Transverse colon (tissue), 4 donors: ENCODE data around the gene PRADC1. TPM values are rescaled to one million over a fixed set of nuclear protein-coding genes. Genes with fewer than 3 reads are reported as not detected.

ENCODE experiments used
- DNase-seq: peaks from one replicate; pipeline ENCODE4 v3.0.0-alpha.2; 2019
- H3K27ac ChIP-seq, 4 donors: fragments of 200-600 bp; sonication (generic); 2 replicates each; pipeline ENCODE4 v1.5.1; 2016 to 2018; ENCODE audit warnings: inconsistent platforms in 4 of 4
- H3K27me3 ChIP-seq: fragments of 200-600 bp; sonication (generic); 2 replicates; pipeline ENCODE4 v1.5.1; 2017; ENCODE audit warnings: inconsistent platforms
- H3K36me3 ChIP-seq, 4 donors: fragments of 200-600 bp; sonication (generic); 2 replicates each; pipeline ENCODE4 v1.5.1; 2017 to 2019; ENCODE audit warnings: inconsistent platforms in 4 of 4
- H3K4me1 ChIP-seq, 4 donors: fragments of 200-600 bp; sonication (generic); 2 replicates each; pipeline ENCODE4 v1.5.1; 2017 to 2020; ENCODE audit warnings: inconsistent platforms in 4 of 4
- H3K4me3 ChIP-seq, 4 donors: fragments of 200-600 bp; sonication (generic); 1 replicate in 1 of 4; 2 replicates in 3 of 4; pipeline versions ENCODE4 v1.5.1 to v1.6.1; 2017 to 2019; ENCODE audit warnings: inconsistent platforms in 4 of 4
- H3K9me3 ChIP-seq, 2 donors: fragments of 200-600 bp; sonication (generic); 2 replicates each; pipeline ENCODE4 v1.5.1; 2017 to 2019; ENCODE audit warnings: inconsistent platforms in 2 of 2
- EP300 ChIP-seq: sonication (generic); formaldehyde crosslinking; IDR thresholded peaks from one replicate; pipeline ENCODE4 v1.6.1; 2017; ENCODE audit warnings: antibody characterized with exemption, low read depth
- POLR2A ChIP-seq: fragments of 450-650 bp; IDR thresholded peaks from one replicate; pipeline ENCODE4 v1.6.1; 2016; ENCODE audit warnings: antibody characterized with exemption, mild to moderate bottlenecking, moderate library complexity
- POLR2AphosphoS5 ChIP-seq, 3 donors: sonication (generic); formaldehyde crosslinking; IDR thresholded peaks; one replicate each; pipeline ENCODE4 v1.6.1; 2016; ENCODE audit warnings: antibody characterized with exemption in 3 of 3
- WGBS, 2 donors: methylation state at CpG; one replicate each; pipeline ENCODE4 v1.1.5; 2018; ENCODE audit warnings: low coverage in 1 of 2; 5-methylcytosine and 5-hydroxymethylcytosine counted together
- in situ Hi-C, 4 donors: fragments of 200-750 bp; cut with MboI; loops; one replicate each; pipeline versions ENCODE4 v1.15.0 to v1.15.1; 2017; ENCODE audit warnings: low sequenced_read_pairs in 3 of 4, low pct_ligation_motif_present in 1 of 4, low pct_unique_long_range_greater_than_20kb in 1 of 4
- intact Hi-C: fragments of 100-400 bp; cut with DNase I; formaldehyde crosslinking; loops from one replicate; pipeline ENCODE4 v1.15.1; 2023; ENCODE audit warnings: low total_unique reads
- total RNA-seq, 4 donors: library from RNA; depleted of rRNA; stranded (reverse); fragments of >200 nt; gene quantifications; one replicate each; pipeline ENCODE4 v1.1.0, GENCODE V29; 2016
- TF ChIP-seq, protein P1 (sequence below), 5 experiments: fragments of 200-600 bp in 3 of 5; fragments of 450-650 bp in 2 of 5; sonication (generic) in 3 of 5; IDR thresholded peaks; 1 replicate in 2 of 5; 2 replicates in 3 of 5; pipeline ENCODE4 v1.5.1; 2016 to 2017; ENCODE audit warnings: antibody characterized with exemption in 5 of 5, inconsistent platforms in 3 of 5, mild to moderate bottlenecking in 2 of 5, moderate library complexity in 1 of 5

PRADC1 gene
- total RNA-seq, 4 donors from 2014 or later: 44.3 to 77.1 (median 61.8) TPM

- H3K27ac ChIP-seq: no peak overlapping the region
- no peak for DNase-seq
- TF ChIP-seq EP300 (no peak), POLR2A (no peak), POLR2AphosphoS5 (IDR thresholded peaks at IDR 0.05) (no peak)
- TF ChIP-seq, protein P1, sequence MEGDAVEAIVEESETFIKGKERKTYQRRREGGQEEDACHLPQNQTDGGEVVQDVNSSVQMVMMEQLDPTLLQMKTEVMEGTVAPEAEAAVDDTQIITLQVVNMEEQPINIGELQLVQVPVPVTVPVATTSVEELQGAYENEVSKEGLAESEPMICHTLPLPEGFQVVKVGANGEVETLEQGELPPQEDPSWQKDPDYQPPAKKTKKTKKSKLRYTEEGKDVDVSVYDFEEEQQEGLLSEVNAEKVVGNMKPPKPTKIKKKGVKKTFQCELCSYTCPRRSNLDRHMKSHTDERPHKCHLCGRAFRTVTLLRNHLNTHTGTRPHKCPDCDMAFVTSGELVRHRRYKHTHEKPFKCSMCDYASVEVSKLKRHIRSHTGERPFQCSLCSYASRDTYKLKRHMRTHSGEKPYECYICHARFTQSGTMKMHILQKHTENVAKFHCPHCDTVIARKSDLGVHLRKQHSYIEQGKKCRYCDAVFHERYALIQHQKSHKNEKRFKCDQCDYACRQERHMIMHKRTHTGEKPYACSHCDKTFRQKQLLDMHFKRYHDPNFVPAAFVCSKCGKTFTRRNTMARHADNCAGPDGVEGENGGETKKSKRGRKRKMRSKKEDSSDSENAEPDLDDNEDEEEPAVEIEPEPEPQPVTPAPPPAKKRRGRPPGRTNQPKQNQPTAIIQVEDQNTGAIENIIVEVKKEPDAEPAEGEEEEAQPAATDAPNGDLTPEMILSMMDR (IDR thresholded peaks at IDR 0.05): no peak
- H3K4me1 ChIP-seq: no peaks in the 10 kb centered on the region
- in situ Hi-C loops: no loop called here
- intact Hi-C loops: no loop called here
- no peak overlapping the region for H3K4me3 ChIP-seq
- H3K36me3 ChIP-seq: peaks cover 0 to 20% (median 8%) of the 10 kb centered on the region in 4 donors
- no peaks in the 10 kb centered on the region for H3K27me3 ChIP-seq
- 74% methylated on average over 4 of the region's 4 CpGs; no CpG with 5 or more reads in 1 of the 2 donors for WGBS, 2 donors
- H3K9me3 ChIP-seq: no peaks in the 10 kb centered on the region
These were observed 22.1 kb upstream of the PRADC1 start for GRCh38 chr2:73255007-73255644.

DNA sequence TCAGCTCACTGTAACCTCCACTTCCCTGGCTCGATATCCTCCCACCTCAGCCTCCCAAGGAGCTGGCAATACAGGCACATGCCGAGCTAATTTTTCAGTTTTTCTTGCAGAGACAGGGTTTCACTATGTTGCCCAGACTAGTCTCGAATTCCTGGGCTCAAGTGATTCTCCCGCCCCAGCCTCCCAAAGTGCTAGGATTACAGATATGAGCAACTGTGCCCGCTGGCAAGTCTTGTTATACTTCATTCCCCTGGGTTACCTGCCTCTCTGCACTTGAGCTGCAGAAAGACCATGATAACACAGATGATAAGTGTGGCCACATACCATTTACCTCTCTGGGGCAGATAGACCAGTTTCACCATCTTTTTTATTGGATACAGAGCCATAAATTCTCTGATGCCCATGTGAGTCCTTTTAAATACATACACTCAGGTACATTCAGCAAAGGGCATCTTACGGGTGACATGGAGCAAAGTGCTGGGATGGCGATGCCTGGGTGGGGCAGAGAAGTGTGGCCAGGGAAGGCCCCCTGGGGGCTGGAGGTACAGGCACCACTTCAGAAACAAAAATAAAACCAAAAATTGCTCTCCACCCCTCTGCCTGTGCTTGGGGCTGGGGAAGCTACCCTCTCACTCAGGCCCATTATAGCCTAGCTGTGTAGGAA, 21.4 kb upstream of the PRADC1 start:
- Histone ChIP-seq H3K27ac (no peak overlapping the region), H3K27me3 (no peaks in the 10 kb centered on the region), H3K9me3 (no peaks in the 10 kb centered on the region), H3K4me3 (no peak overlapping the region), H3K36me3 (peaks cover 0 to 26% (median 11%) of the 10 kb centered on the region in 4 donors), H3K4me1 (no peaks in the 10 kb centered on the region)
- no peak for DNase-seq
- in situ Hi-C loops: no loop called here
- TF ChIP-seq EP300: no peak
- TF ChIP-seq, protein P1 (IDR thresholded peaks at IDR 0.05): no peak
- TF ChIP-seq POLR2AphosphoS5 (IDR thresholded peaks at IDR 0.05): no peak
- no peak for TF ChIP-seq POLR2A
- 91 to 96% methylated on average over 4 to 7 of the region's 7 CpGs for WGBS, 2 donors
- intact Hi-C loops: no loop called here

DNA sequence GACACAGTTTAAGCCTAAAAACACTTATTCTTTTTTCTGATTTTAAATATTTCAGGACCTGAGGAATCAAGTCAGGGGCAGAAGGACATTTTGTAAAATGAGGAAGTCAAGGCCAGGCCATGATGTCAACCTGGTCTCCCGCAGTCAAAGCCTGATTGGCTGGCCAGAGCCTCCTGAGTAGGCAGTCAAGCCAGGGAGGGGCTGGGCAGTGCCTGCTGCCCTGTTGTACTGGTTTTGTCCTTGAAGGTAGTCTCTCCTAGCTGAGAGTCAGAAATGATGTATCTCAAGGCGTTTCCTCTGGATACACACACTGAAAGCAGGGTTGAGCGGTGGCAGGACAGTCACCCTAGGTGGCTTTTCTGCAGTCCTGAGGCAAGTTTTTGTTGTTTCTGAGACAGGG, 20.9 kb upstream of the PRADC1 start:
- WGBS, 2 donors: 91% methylated on average over 3 of the region's 3 CpGs; no CpG with 5 or more reads in 1 of the 2 donors
- Histone ChIP-seq H3K9me3 (no peaks in the 10 kb centered on the region), H3K36me3 (peaks cover 0 to 32% (median 14%) of the 10 kb centered on the region in 4 donors), H3K4me3 (no peak overlapping the region), H3K27me3 (no peaks in the 10 kb centered on the region), H3K27ac (no peak overlapping the region), H3K4me1 (no peaks in the 10 kb centered on the region)
- no peak for TF ChIP-seq EP300
- in situ Hi-C loops (no loop called here), intact Hi-C loops (no loop called here)
- no peak for DNase-seq

DNA sequence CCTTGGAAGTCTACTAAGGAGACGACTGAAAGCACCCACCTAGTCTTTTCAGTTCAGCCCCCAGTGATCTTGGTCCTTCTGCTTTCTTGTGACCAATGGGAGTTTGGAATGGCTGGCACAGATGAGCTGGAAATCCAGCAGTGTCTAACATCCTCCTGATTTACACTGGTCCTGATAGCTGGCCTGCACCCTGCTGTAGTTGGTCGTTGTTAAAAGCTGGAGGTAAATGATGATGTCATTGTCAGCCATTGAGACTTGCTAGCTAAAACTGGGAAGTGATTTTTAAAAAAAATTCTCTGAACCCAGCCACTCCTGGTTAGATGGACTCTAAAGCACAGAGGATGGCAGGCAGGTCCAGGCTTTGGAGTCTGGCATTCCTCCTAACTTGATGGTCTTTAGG, 20.4 kb upstream of the PRADC1 start:
- no peak for DNase-seq
- no peak for TF ChIP-seq POLR2AphosphoS5 (IDR thresholded peaks at IDR 0.05)
- TF ChIP-seq, protein P1 (IDR thresholded peaks at IDR 0.05): no peak
- TF ChIP-seq EP300: no peak
- TF ChIP-seq POLR2A: no peak
- Histone ChIP-seq H3K4me3 (no peak overlapping the region), H3K27me3 (no peaks in the 10 kb centered on the region), H3K27ac (no peak overlapping the region), H3K4me1 (no peaks in the 10 kb centered on the region), H3K36me3 (peaks cover 0 to 37% (median 17%) of the 10 kb centered on the region in 4 donors), H3K9me3 (no peaks in the 10 kb centered on the region)
- in situ Hi-C loops: no loop called here
- 44 to 83% methylated on average over 1 to 2 of the region's 2 CpGs for WGBS, 2 donors
- intact Hi-C loops: no loop called here
